UCSD-AML1 (cell line): ENCODE results near the gene TMEM125.

Experiments used
- DNase-seq: peaks from one replicate; lab custom pipeline; 2025; ENCODE audit not compliant: unreplicated experiment; lab: John Stamatoyannopoulos, UW

Gene TMEM125

GRCh38 chr1:43292679-43293078 is 22.9 kb downstream of the TMEM125 start:
- DNase-seq, result no peak

- DNase-seq, result no peak
Observed at GRCh38 chr1:43293176-43293575, 23.4 kb downstream of the TMEM125 start.

- no peak for DNase-seq
Observed at GRCh38 chr1:43293896-43294760, 24.3 kb downstream of the TMEM125 start.

GRCh38 chr1:43294761-43295160 is 25.0 kb downstream of the TMEM125 start:
- DNase-seq, result no peak

DNA sequence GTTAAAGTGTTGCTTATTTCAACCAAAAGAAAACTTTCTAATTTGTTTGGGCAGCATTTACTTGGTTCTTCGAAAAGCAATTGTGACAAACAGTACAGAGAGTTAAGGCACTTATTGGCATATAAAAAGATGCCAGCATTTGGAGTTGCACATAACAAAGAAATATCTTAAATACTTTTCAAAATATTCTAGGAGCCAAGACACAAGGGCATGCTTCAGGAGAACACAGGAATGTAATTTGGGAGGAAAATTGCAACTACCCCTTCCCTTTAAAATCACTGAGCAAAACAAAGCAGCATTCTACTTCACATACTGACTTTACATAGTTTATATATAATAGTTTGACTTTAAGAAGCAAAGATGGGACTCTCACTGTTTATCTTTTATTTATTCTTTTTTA is 26.4 kb downstream of the TMEM125 start:
- DNase-seq, result no peak

- no peak for DNase-seq
Observed at GRCh38 chr1:43298055-43298454, 28.3 kb downstream of the TMEM125 start.

DNA sequence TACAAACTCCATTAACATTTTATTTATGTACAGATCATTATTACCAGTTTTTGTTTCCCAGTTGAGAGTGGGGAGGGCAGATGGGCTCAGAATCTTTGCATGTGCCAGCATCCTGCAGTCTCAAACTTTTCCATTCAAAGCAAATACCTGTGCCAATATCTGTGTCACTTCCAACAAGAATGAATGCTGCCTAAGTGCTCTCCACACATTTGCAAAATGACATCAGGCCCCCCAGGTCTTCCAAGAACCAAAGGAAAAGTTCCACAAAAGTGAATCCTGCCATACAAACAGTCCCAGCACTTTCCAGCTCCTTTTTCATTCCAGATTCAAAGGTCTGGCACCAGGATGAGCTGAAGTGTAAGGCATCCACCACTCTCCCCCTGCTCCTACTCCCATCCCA is 29.3 kb downstream of the TMEM125 start:
- no peak for DNase-seq

GRCh38 chr1:43300378-43301094 is 30.8 kb downstream of the TMEM125 start, which contains the start of gene TIE1:
TSS of gene TIE1 (plus strand) at chr1:43300982. CDS start at chr1:43301072, 90 bp downstream.
- DNase-seq, result peak; percentile 75

DNA sequence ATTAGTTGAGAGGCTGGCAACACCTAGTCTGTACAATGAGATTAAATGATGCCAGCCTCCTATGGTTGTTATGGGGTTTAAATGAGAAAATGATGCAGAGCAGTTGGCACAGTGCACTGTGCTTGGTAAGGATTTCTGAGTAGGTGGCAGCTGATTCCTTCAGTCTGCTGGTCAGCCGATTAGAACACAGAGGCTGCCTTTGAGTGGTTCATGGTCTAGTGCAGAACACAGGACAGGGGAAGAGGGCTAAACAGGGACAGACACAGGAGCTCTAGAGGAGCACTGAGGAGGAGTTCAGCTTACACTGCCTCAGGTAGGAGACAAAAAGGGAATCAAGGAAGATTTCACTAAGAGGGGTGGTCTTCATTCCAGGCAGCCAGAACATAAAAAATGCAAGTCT is 32.4 kb downstream of the TMEM125 start:
- no peak for DNase-seq

DNA sequence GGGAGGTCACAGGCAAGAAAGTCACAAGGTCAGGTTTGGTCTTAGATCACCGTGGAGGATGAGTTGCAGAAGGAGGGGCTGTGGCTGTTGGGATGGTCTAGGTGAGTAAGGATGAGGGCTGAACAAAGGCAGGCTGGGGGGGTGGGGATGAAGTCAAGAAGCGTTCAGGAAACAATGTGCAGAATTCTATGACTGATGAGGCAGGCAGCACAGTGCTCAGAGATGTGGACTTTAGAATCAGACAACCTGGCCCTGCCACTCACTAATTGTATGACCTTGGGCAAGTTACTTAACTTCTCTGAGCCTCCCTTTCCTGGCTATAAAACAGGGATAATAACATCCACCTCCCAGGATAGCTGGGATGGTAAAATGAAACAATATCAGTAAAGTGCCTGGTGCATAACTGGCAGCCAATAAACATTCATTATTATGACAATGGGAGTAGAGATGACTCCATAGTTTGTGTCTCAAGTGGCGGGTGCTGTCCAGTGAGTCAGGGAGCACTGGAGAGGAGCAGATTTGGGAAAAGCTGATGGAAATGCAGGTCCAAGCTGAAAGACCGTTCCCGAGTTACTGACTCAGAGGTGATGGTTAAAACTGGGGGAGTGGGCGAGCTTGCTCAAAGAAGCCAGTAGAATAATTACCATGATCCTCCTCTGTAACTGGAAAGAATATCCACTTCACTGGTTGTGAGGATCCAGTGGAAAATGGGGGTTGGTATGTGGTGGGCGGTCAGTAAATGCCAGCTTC is 33.1 kb downstream of the TMEM125 start:
- DNase-seq, result no peak

DNA sequence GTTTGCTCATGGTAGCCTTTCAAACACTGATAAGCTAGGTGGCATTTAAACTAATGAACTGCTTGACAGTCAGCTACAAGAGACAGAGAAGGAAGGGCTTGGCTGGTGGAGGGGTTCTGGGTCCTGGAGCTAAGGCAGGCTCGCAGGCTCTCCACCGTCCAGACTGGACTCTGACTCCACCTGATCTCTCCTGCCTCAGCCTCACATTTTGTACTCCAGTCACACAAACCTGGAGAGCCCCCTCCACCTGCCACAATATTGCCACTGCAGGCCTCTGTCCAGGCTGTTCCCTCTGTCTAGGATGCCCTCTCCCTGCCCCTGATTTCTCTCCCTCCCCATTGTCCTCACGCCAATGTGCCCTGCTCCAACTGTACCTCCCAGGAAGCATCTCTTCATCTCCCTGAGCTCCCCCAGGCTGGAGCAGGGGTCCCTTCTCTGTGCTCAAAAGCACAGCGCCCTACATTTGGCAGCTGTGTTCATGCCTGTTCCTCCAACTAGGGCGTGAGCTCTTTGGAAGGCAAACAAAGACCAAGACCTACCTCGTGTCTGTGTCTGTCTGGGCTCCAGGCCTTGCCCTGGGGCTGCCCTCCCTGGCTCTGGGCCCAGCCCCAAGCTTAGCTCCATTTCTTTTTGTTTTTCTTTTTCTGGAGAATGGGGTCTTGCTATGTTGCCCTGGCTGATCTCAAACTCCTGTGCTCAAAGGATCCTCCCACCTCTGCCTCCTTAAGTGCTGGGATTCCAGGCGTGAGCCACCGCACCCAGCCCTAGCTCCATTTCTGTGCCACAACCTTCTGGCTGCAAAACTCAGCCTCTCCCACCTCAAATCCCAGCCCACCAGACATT is 33.9 kb downstream of the TMEM125 start:
- DNase-seq, result no peak

- DNase-seq, result peak; percentile 30
Observed at GRCh38 chr1:43304314-43304681, 34.5 kb downstream of the TMEM125 start.

DNA sequence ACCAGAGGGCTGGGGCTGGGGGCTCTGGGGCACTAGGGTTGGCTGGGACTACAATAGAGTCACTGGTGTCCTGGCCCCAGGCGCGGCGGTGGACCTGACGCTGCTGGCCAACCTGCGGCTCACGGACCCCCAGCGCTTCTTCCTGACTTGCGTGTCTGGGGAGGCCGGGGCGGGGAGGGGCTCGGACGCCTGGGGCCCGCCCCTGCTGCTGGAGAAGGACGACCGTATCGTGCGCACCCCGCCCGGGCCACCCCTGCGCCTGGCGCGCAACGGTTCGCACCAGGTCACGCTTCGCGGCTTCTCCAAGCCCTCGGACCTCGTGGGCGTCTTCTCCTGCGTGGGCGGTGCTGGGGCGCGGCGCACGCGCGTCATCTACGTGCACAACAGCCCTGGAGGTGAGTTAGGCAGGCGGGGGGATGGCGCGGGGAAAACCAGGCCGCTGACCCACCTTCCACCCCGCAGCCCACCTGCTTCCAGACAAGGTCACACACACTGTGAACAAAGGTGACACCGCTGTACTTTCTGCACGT is 35.1 kb downstream of the TMEM125 start:
- no peak for DNase-seq

GRCh38 chr1:43305461-43305860 is 35.7 kb downstream of the TMEM125 start:
- DNase-seq, result no peak

DNA sequence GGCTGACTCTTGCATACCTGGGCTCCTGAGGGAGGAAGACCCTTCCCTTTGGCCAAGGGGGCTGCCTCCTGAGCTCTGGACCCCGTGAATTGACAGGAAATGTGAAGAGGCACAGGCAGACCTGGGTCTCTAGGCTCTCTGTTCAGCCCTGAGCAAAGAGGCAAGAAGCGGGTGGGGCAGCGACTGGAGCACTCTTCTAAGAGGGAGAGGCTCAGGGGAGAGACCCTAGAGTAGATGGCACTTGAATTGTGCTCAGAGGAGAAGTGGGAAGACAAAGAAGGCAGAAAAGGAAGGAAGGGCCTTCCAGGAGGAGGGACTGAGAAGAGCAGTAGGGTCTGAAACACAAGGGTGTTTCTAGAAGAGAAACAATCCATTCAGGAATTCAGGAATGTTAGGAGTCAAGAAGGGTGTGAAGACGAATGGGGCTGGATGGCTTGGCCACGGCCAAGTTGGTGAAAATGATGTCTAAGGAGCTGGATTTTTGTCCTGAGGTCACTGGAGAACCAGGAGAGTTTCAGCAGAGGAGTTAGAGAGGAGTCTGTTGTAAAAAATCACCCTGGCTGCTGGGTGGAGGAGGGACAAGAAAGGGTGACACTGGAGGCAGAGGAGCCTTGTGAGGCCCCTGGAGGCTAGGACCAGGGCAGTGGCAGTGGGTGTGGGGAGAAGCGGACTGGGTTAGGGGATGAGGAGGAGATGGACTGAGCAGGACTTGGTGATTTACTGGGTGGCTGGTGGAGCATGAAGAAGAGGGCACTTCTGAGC is 36.3 kb downstream of the TMEM125 start:
- DNase-seq, result no peak

GRCh38 chr1:43306688-43307457 is 37.1 kb downstream of the TMEM125 start:
- no peak for DNase-seq

GRCh38 chr1:43307458-43308158 is 37.8 kb downstream of the TMEM125 start:
- DNase-seq, result no peak

DNA sequence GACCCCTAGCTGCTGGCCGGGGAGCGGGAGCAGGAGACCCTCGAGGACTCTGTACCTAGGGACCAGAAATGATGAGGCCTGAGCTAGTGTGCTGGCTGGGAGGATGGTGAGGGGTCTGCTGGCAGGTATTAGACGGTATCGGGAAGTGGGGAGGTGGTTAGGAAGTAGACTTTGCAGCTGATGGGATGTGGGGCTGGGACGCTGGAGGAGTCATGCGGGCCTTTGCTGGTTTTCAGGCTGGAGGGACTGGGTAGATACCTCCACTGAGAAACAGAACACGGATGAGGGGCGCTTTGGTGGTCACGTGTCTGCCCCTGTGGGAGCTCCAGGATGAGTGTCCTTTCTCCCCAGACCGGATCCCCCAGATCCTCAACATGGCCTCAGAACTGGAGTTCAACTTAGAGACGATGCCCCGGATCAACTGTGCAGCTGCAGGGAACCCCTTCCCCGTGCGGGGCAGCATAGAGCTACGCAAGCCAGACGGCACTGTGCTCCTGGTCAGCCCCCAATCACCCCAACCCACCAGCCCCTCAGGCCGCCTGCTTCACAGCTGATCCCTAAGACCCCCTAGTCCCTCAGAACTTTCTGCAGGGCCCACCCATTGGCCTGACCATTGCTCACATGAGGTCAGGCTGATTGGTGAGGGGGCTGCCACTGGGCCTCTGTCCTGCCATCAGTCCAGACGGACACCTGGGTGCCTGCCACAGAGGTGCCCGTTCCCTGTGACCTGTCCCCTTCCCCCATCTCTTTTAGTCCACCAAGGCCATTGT is 39.0 kb downstream of the TMEM125 start:
- no peak for DNase-seq
